ENCODE measurements around the gene GNB4.

GNB4 gene

DNA sequence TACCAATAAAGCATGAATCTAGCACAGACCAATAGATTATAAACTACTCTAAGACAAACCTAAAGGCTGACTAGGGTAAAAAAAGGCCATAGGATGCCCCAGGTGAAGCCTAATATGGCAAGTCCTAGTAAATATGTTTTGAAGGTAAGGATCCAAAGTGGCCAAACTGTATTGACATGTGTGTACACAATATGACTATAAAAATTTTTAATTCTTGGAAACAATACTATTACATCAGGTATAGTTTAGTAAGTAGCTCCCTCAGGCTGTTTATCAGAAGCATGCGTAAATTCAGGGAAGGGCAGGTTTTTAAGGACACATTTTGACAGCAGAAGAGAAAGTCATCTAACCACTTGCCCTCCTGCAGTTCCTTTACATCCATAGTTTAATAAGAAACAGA, 18.8 kb downstream of the GNB4 start:
- CTCF ChIA-PET, result no interaction called here
- TF ChIP-seq, protein P1, sequence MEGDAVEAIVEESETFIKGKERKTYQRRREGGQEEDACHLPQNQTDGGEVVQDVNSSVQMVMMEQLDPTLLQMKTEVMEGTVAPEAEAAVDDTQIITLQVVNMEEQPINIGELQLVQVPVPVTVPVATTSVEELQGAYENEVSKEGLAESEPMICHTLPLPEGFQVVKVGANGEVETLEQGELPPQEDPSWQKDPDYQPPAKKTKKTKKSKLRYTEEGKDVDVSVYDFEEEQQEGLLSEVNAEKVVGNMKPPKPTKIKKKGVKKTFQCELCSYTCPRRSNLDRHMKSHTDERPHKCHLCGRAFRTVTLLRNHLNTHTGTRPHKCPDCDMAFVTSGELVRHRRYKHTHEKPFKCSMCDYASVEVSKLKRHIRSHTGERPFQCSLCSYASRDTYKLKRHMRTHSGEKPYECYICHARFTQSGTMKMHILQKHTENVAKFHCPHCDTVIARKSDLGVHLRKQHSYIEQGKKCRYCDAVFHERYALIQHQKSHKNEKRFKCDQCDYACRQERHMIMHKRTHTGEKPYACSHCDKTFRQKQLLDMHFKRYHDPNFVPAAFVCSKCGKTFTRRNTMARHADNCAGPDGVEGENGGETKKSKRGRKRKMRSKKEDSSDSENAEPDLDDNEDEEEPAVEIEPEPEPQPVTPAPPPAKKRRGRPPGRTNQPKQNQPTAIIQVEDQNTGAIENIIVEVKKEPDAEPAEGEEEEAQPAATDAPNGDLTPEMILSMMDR (IDR thresholded peaks at IDR 0.05; ENCODE audit: insufficient read depth, low read length, missing control alignments), result no peak
- POLR2A ChIA-PET, result no interaction called here

DNA sequence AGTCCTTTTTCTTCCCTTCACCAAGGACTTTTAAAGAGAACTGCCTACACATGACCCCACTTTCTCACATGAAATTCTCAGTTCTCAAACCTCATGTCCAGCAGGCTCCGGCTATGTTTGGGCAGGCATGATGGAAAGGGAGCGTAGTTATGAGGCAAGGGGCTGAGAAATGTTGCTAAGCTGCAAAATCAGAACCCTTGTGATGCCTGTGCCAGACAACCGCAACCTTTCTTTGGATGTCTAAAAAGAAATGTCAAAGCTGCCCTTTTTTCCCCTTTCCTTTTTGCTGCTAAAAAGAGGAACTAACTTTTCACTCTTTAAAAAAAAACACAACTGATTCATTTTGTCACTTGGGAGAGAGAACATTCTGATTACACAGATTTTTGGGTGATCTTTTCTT, 19.2 kb downstream of the GNB4 start:
- ChIA-PET POLR2A (no interaction called here), CTCF (no interaction called here)
- no peak overlapping the region for H3K4me3 ChIP-seq (ENCODE audit: low read depth, low read length)
- DNase-seq (ENCODE audit: low read depth, low spot score), result no peak
- TF ChIP-seq, protein P1 (IDR thresholded peaks at IDR 0.05; ENCODE audit: insufficient read depth, low read length, missing control alignments), result no peak

More for the DNA sequence above, 18.8 kb downstream of the GNB4 start:
- H3K4me3 ChIP-seq (ENCODE audit: low read depth, low read length), result no peak overlapping the region
- no peak for DNase-seq (ENCODE audit: low read depth, low spot score)

DNA sequence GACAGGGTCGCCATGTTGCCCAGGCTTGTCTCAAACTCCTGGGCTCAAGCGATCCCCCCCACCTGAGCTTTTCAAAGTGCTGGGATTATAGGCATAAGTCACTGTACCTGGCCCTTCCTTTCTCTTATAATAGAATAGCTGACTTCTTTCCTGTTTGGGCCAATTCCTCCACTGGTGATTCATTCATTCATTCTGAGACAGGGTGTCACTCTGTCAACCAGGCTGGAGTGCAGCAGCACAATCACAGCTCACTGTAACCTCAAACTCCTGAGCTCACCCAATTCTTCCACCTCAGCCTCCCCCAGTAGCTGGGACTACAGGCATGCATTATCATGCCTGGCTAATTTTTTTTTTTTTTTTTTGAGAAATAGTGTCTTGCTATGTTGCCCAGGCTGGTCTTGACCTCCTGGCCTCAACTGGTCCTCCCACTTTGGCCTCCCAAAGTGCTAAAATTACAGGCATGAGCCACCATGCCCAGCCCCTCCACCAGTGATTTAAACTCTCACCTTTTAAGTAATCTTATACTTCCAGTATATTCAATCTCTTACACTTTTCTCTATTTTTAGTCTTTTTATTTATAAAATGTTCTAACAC, 20.9 kb downstream of the GNB4 start:
- POLR2A ChIA-PET, result no interaction called here
- CTCF ChIA-PET, result interaction anchor here (1.4 kb wide), 1 partner anchor 15 kb away, joined by 4 read pairs; no protein-coding TSS in a partner anchor
- TF ChIP-seq, protein P1 (IDR thresholded peaks at IDR 0.05; ENCODE audit: insufficient read depth, low read length, missing control alignments), result no peak
- no peak overlapping the region for H3K4me3 ChIP-seq (ENCODE audit: low read depth, low read length)
- no peak for DNase-seq (ENCODE audit: low read depth, low spot score)

DNA sequence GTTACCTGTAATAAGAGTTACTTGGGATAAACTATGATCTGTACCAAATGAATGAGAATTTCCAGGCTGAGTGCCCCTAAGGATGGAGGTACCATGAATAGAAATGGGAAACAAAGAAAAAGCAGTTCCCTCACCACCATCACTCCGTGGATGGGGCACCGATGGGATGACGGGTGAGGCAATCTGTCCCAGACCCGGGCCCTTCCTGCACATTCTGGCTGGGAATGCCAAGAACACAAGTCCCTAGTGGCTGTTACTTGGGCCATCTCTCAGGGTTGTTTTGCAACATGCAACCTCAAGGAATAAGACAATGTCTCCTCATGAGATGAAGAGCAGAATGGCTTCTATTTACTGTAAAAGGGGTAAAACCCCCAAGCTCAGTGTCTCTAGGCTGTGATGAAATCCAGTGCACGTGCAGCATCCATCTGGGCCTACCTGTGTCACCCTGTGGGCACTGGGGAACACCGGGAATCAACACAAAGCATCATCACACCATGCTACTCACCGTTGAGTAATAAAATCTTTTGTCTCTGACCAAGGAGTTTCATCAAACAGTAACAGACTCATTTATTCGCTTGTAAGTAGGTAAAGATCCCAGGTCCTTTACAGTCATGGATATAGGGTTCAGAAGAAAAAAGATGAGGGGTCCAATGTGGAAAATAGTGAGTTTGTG, 22.3 kb downstream of the GNB4 start:
- TF ChIP-seq, protein P1 (IDR thresholded peaks at IDR 0.05; ENCODE audit: insufficient read depth, low read length, missing control alignments), result no peak
- no peak overlapping the region for H3K4me3 ChIP-seq (ENCODE audit: low read depth, low read length)
- ChIA-PET POLR2A (no interaction called here), CTCF (interaction anchor here (0.9 kb wide), 1 partner anchor 18 kb away, joined by 3 read pairs; no protein-coding TSS in a partner anchor)
- DNase-seq (ENCODE audit: low read depth, low spot score), result no peak

DNA sequence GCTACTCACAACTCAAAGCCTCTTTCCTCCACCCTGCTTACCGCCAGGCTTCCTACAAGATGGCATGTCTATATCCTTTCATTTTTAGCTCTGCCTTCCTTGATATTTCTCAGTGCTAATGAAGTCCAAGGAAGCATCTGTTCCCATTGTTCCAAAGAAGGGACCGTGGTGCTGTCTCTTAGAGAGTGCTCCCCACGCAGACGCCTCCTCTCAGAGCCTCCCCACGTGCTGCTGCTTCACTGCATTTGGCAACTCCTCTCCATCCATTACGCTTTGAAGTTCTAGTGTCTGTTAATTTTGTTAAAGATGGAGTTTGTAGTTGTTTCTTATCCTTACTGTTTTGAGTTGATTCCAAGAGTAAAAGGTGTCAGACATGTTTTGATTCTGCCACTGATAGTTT, 26.2 kb downstream of the GNB4 start:
- no peak for DNase-seq (ENCODE audit: low read depth, low spot score)
- CTCF ChIA-PET, result interaction anchor here (0.7 kb wide), 1 partner anchor 10 kb away, joined by 3 read pairs; no protein-coding TSS in a partner anchor
- TF ChIP-seq, protein P1 (IDR thresholded peaks at IDR 0.05; ENCODE audit: insufficient read depth, low read length, missing control alignments), result no peak
- POLR2A ChIA-PET, result no interaction called here
- H3K4me3 ChIP-seq (ENCODE audit: low read depth, low read length), result no peak overlapping the region

DNA sequence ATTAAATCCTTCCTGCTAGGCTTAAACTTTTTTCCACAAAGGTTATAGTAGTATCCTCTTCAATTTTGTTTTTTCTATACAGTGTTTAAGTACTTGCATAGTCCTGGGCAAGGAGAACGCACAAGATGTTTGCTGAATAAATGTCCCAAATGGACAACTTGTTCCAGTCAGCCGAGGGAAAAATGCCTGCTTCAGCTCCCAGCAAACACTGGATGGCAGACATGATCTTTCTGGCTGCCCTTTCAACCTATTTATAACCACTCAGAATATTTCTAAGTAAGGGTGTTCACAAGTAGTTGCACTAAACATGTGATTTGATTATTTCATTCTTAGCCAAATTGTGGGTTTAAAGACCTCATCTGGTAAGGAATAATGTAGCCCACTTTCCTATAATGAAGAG, 29.8 kb downstream of the GNB4 start:
- ChIA-PET POLR2A (no interaction called here), CTCF (interaction anchor here (0.9 to 1.4 kb wide), 5 partner anchors 13 to 140 kb away, joined by 3 to 11 read pairs (median 6); no protein-coding TSS in a partner anchor)
- DNase-seq (ENCODE audit: low read depth, low spot score), result no peak
- TF ChIP-seq, protein P1 (IDR thresholded peaks at IDR 0.05; ENCODE audit: insufficient read depth, low read length, missing control alignments), result peak; percentile 36
- no peak overlapping the region for H3K4me3 ChIP-seq (ENCODE audit: low read depth, low read length)

Measured in AG04449 (cell line).